IMR-90 (cell line): ENCODE results near the gene TM4SF1. TPM values are rescaled to one million over a fixed set of nuclear protein-coding genes. Genes with fewer than 3 reads are reported as not detected.
A peak's percentile ranks its signal among the peaks of the same experiment; 100 is the strongest.

Experiments
- ATAC-seq: fragments of 200-7000 bp; cut with Tn5 transposase; 2 replicates; pipeline ENCODE4 v1.9.1; 2020; ENCODE audit warnings: low read depth, mild to moderate bottlenecking, moderate library complexity
- BruUV-seq: library from RNA; stranded (reverse); fragments of 400-500 nt; replicated peaks from 2 replicates; lab custom pipeline; 2021; lab: Mats Ljungman, UMichigan
- CTCF ChIA-PET: fragments of 300-600 bp; formaldehyde crosslinking; extraction: SDS; loops from one replicate; lab custom pipeline; 2021; ENCODE audit warnings: antibody characterized with exemption; lab: Yijun Ruan, JAX
- POLR2A ChIA-PET: fragments of 300-600 bp; sonication (Branson Sonifier 250); formaldehyde crosslinking; loops from one replicate; lab custom pipeline; 2022; ENCODE audit warnings: antibody characterized with exemption; ENCODE audit not compliant: unreplicated experiment; lab: Charles Lee
- DNase-seq: peaks from one replicate; pipeline ENCODE4 v3.0.0; 2013
- H2AFZ ChIP-seq: replicated peaks from 2 replicates; pipeline ENCODE3; 2013; ENCODE audit warnings: low read length, mild to moderate bottlenecking; ENCODE audit not compliant: poor library complexity
- H2AK5ac ChIP-seq: 2 replicates; pipeline ENCODE4 v1.6.1; 2013; ENCODE audit warnings: low read depth, low read length, inconsistent platforms
- H2AK9ac ChIP-seq: replicated peaks from 2 replicates; pipeline ENCODE3; 2013; ENCODE audit warnings: mild to moderate bottlenecking, low read depth, low read length, moderate library complexity; ENCODE audit not compliant: poor library complexity
- H2BK120ac ChIP-seq: 2 replicates; pipeline ENCODE4 v1.6.1; 2013; ENCODE audit warnings: low read depth, low read length, inconsistent platforms
- H2BK15ac ChIP-seq: 3 replicates; pipeline ENCODE4 v1.6.1; 2013; ENCODE audit warnings: low read depth, low read length, inconsistent platforms
- H2BK20ac ChIP-seq: 2 replicates; pipeline ENCODE4 v1.6.1; 2013; ENCODE audit warnings: low read depth, mild to moderate bottlenecking, inconsistent platforms, low read length, moderate library complexity
- H2BK5ac ChIP-seq: 2 replicates; pipeline ENCODE4 v1.6.1; 2013; ENCODE audit warnings: mild to moderate bottlenecking, low read depth, low read length, inconsistent platforms; ENCODE audit not compliant: poor library complexity, severe bottlenecking
- H3K14ac ChIP-seq: replicated peaks from 2 replicates; pipeline ENCODE4 v1.6.1; 2013; ENCODE audit warnings: low read depth, low read length, inconsistent platforms
- H3K18ac ChIP-seq: 2 replicates; pipeline ENCODE4 v1.6.1; 2013; ENCODE audit warnings: low read depth, low read length, control low read depth
- H3K23ac ChIP-seq: 2 replicates; pipeline ENCODE4 v1.6.1; 2013; ENCODE audit warnings: low read depth, low read length, inconsistent platforms
- H3K27ac ChIP-seq: 2 replicates; pipeline ENCODE4 v1.5.1; 2013; ENCODE audit warnings: mild to moderate bottlenecking, control low read depth, low read length; ENCODE audit not compliant: insufficient read depth
- H3K27me3 ChIP-seq: 2 replicates; pipeline ENCODE4 v1.6.1; 2013; ENCODE audit warnings: low read length; ENCODE audit not compliant: control insufficient read depth, insufficient read depth
- H3K36me3 ChIP-seq: 2 replicates; pipeline ENCODE4 v1.6.1; 2013; ENCODE audit warnings: low read length, mixed read lengths; ENCODE audit not compliant: control insufficient read depth, insufficient read depth
- H3K4ac ChIP-seq: 2 replicates; pipeline ENCODE4 v1.6.1; 2013; ENCODE audit warnings: low read depth, low read length, inconsistent platforms
- H3K4me1 ChIP-seq: 2 replicates; pipeline ENCODE4 v1.6.1; 2013; ENCODE audit warnings: low read length, mixed read lengths; ENCODE audit not compliant: control insufficient read depth, insufficient read depth
- H3K4me2 ChIP-seq: 2 replicates; pipeline ENCODE4 v1.6.1; 2013; ENCODE audit warnings: low read depth, mild to moderate bottlenecking, control low read depth, low read length, moderate library complexity
- H3K4me3 ChIP-seq: 2 replicates; pipeline ENCODE4 v1.5.1; 2013; ENCODE audit warnings: low read depth, mild to moderate bottlenecking, control low read depth, low read length, moderate library complexity; ENCODE audit not compliant: insufficient read depth
- H3K56ac ChIP-seq: 2 replicates; pipeline ENCODE4 v1.6.1; 2013; ENCODE audit warnings: low read length, inconsistent platforms; ENCODE audit not compliant: insufficient read depth; ENCODE audit errors: extremely low read depth
- H3K79me1 ChIP-seq, 2 experiments: 2 replicates each; pipeline ENCODE4 v1.6.1; 2013; ENCODE audit warnings: low read length in 2 of 2, inconsistent platforms in 1 of 2, low read depth in 1 of 2
- H3K9ac ChIP-seq: 2 replicates; pipeline ENCODE4 v1.6.1; 2013; ENCODE audit warnings: low read depth, low read length, control low read depth
- H3K9me1 ChIP-seq: 2 replicates; pipeline ENCODE4 v1.6.1; 2013; ENCODE audit warnings: low read length, inconsistent platforms; ENCODE audit not compliant: insufficient read depth
- H3K9me3 ChIP-seq: 2 replicates; pipeline ENCODE4 v1.6.1; 2013; ENCODE audit warnings: low read length; ENCODE audit not compliant: control insufficient read depth, insufficient read depth
- H4K20me1 ChIP-seq: 2 replicates; pipeline ENCODE4 v1.6.1; 2013; ENCODE audit warnings: low read length, inconsistent platforms; ENCODE audit not compliant: insufficient read depth
- H4K5ac ChIP-seq: 2 replicates; pipeline ENCODE4 v1.6.1; 2013; ENCODE audit warnings: mild to moderate bottlenecking, low read depth, low read length, control low read depth
- H4K8ac ChIP-seq, 2 experiments: 2 replicates each; pipeline ENCODE4 v1.6.1; 2013; ENCODE audit warnings: low read depth in 2 of 2, low read length in 2 of 2, control low read depth in 1 of 2, inconsistent platforms in 1 of 2
- H4K91ac ChIP-seq: 2 replicates; pipeline ENCODE4 v1.6.1; 2013; ENCODE audit warnings: low read depth, low read length, inconsistent platforms; ENCODE audit not compliant: insufficient read depth
- CHD1 ChIP-seq: IDR thresholded peaks from 2 replicates; pipeline ENCODE4 v1.6.1; 2012; ENCODE audit warnings: low read depth, low read length, improper control_type of control experiment
- CTCF ChIP-seq: conservative IDR thresholded peaks from 2 replicates; pipeline ENCODE4 v1.5.1; 2012; ENCODE audit warnings: mild to moderate bottlenecking, low read depth, low read length, improper control_type of control experiment
- ELK1 ChIP-seq: fragments of 150-350 bp; IDR thresholded peaks from 2 replicates; pipeline ENCODE4 v1.6.1; 2016; ENCODE audit warnings: low read depth, mild to moderate bottlenecking, low read length, moderate library complexity, borderline replicate concordance
- MAZ ChIP-seq: IDR thresholded peaks from 2 replicates; pipeline ENCODE4 v1.6.1; 2012; ENCODE audit warnings: low read depth, mild to moderate bottlenecking, low read length, improper control_type of control experiment, moderate library complexity, borderline replicate concordance
- RAD21 ChIP-seq: IDR thresholded peaks from 2 replicates; pipeline ENCODE4 v1.6.1; 2012; ENCODE audit warnings: low read length, improper control_type of control experiment
- RCOR1 ChIP-seq: IDR thresholded peaks from 2 replicates; pipeline ENCODE4 v1.6.1; 2012; ENCODE audit warnings: mild to moderate bottlenecking, low read length, improper control_type of control experiment; ENCODE audit not compliant: insufficient replicate concordance
- USF2 ChIP-seq: fragments of 150-350 bp; IDR thresholded peaks from 2 replicates; pipeline ENCODE4 v1.6.1; 2017; ENCODE audit warnings: mild to moderate bottlenecking, antibody characterized with exemption, low read length, low read depth
- WGBS, 2 experiments: methylation state at CpG; one replicate each; pipeline versions ENCODE4 v1.1.5 to v1.1.7; 2013; ENCODE audit warnings: missing lambda C conversion rate in 2 of 2; ENCODE audit not compliant: insufficient read length in 1 of 2; ENCODE audit errors: extremely low coverage in 2 of 2; 5-methylcytosine and 5-hydroxymethylcytosine counted together
- dilution Hi-C: fragments of 300-500 bp; cut with HindIII; formaldehyde crosslinking; loops from one replicate; pipeline ENCODE4 v1.14.3; 2018; ENCODE audit warnings: low sequenced_read_pairs; ENCODE audit not compliant: unreplicated experiment
- in situ Hi-C: fragments of 300-500 bp; cut with MboI; formaldehyde crosslinking; loops from 3 replicates; pipeline ENCODE4 v1.14.3; 2019; ENCODE audit warnings: low sequenced_read_pairs, inconsistent platforms, mixed read lengths
- intact Hi-C: fragments of 100-400 bp; cut with micrococcal nuclease; formaldehyde crosslinking; loops from 2 replicates; pipeline ENCODE4 v1.10.0; 2022
- polyA plus RNA-seq, 3 experiments: library from polyadenylated mRNA; depleted of rRNA; stranded (reverse); fragments of >200 nt; gene quantifications; 2 replicates each; pipeline ENCODE4 v1.2.3, GENCODE V29; 2012; ENCODE audit warnings: low replicate concordance in 1 of 3
- total RNA-seq: library from RNA; depleted of rRNA; stranded (reverse); fragments of >200 nt; gene quantifications from 2 replicates; pipeline ENCODE4 v1.2.3, GENCODE V29; 2012

The TM4SF1 gene
- total and polyA plus RNA-seq, 2 of the 4 experiments (the other 2 are of a cell fraction): 232 to 302 TPM

- no peak overlapping the region for H3K56ac ChIP-seq
- DNase-seq (no peak), ATAC-seq (no peak)
- WGBS, 2 experiments: no CpG with 5 or more reads among the region's 1 CpG
- H3K9ac ChIP-seq: no peak overlapping the region
- H2BK5ac ChIP-seq: no peak overlapping the region
- no peak overlapping the region for H4K5ac ChIP-seq
- H3K18ac ChIP-seq: peak overlapping the region; percentile 76; the same call in 1 of the 2 replicates
- H2BK120ac ChIP-seq: peak overlapping the region; percentile 11; the same call in 1 of the 2 replicates
- H3K23ac ChIP-seq: no peak overlapping the region; the same call in 1 of the 2 replicates
- BruUV-seq: no TSS peak
- no peaks in the 10 kb centered on the region for H3K9me3 ChIP-seq
- TF ChIP-seq RAD21 (no peak), CHD1 (no peak), ELK1 (no peak), RCOR1 (no peak), MAZ (no peak), USF2 (no peak), CTCF (no peak)
- ChIA-PET POLR2A (no interaction called here), CTCF (no interaction called here)
- peak overlapping the region; percentile 90 for H2AK5ac ChIP-seq
- H3K79me1 ChIP-seq: 0 out of 4 replicates have a peak, but pooled peaks cover 0 to 3% of the 10 kb centered on the region in 2 experiments
- H3K36me3 ChIP-seq: no peaks in the 10 kb centered on the region
- in situ Hi-C loops (loop anchor here (5.0 kb wide), 1 partner anchor 79 kb away; no protein-coding TSS in a partner anchor), intact Hi-C loops (no loop called here), dilution Hi-C loops (no loop called here)
- H2BK15ac ChIP-seq: peak overlapping the region; percentile 90; the same call in 2 of the 3 replicates
- H3K27ac ChIP-seq: no peak overlapping the region
- no peaks in the 10 kb centered on the region for H4K20me1 ChIP-seq
- no peak overlapping the region for H2AFZ ChIP-seq
- peak overlapping the region; percentile 42; the same call in 1 of the 2 replicates for H4K91ac ChIP-seq
- peak overlapping the region; percentile 3; the same call in 1 of the 2 replicates for H3K4ac ChIP-seq
- peaks cover 10% of the 10 kb centered on the region for H3K9me1 ChIP-seq
- no peak overlapping the region for H3K4me2 ChIP-seq
- peaks cover 14% of the 10 kb centered on the region for H3K4me1 ChIP-seq
- peak overlapping the region in 1 of 2 experiments; percentile 18; a peak in 1 of 4 replicates for H4K8ac ChIP-seq
- H2AK9ac ChIP-seq: no peak overlapping the region
- H2BK20ac ChIP-seq: no peak overlapping the region
- H3K27me3 ChIP-seq: no peaks in the 10 kb centered on the region
- H3K14ac ChIP-seq: no peak overlapping the region
- H3K4me3 ChIP-seq: no peak overlapping the region
Measured at GRCh38 chr3:149398296-149398695, 20.8 kb upstream of the TM4SF1 start.
